ENCODE results near the gene RTP3.
A peak's percentile ranks its signal among the peaks of the same experiment; 100 is the strongest.

Gene RTP3

GRCh38 chr3:46454606-46455005 lies 43.2 kb upstream of the RTP3 start:
- TF ChIP-seq CTCF (IDR thresholded peaks at IDR 0.05), result no peak
- no peaks in the 10 kb centered on the region for H3K9me3 Mint-ChIP-seq
- H3K27me3 Mint-ChIP-seq (ENCODE audit: low read depth, poor library complexity), result peaks cover 22% of the 10 kb centered on the region
- no peaks in the 10 kb centered on the region for H3K4me1 Mint-ChIP-seq
- peak overlapping the region; percentile 64 for H3K27ac Mint-ChIP-seq
- no peak for DNase-seq
- no peaks in the 10 kb centered on the region for H3K36me3 Mint-ChIP-seq (ENCODE audit: low read depth)
- H3K4me3 Mint-ChIP-seq, result no peak overlapping the region

- Mint-ChIP-seq H3K4me1 (no peaks in the 10 kb centered on the region), H3K27ac (no peak overlapping the region), H3K36me3 (ENCODE audit: low read depth) (no peaks in the 10 kb centered on the region), H3K27me3 (ENCODE audit: low read depth, poor library complexity) (peaks cover 29% of the 10 kb centered on the region), H3K4me3 (no peak overlapping the region), H3K9me3 (peaks cover 7% of the 10 kb centered on the region)
- TF ChIP-seq CTCF (IDR thresholded peaks at IDR 0.05), result no peak
- no peak for DNase-seq
Observed at GRCh38 chr3:46455231-46456115, 42.3 kb upstream of the RTP3 start.

- Mint-ChIP-seq H3K9me3 (peaks cover 13% of the 10 kb centered on the region), H3K27ac (no peak overlapping the region), H3K36me3 (ENCODE audit: low read depth) (no peaks in the 10 kb centered on the region), H3K4me1 (no peaks in the 10 kb centered on the region), H3K4me3 (no peak overlapping the region), H3K27me3 (ENCODE audit: low read depth, poor library complexity) (peaks cover 29% of the 10 kb centered on the region)
- TF ChIP-seq CTCF (IDR thresholded peaks at IDR 0.05), result no peak
- DNase-seq, result no peak
Observed at GRCh38 chr3:46456118-46456517, 41.7 kb upstream of the RTP3 start.

- Mint-ChIP-seq H3K27me3 (ENCODE audit: low read depth, poor library complexity) (peaks cover 44% of the 10 kb centered on the region), H3K9me3 (peaks cover 17% of the 10 kb centered on the region), H3K36me3 (ENCODE audit: low read depth) (no peaks in the 10 kb centered on the region), H3K27ac (no peak overlapping the region), H3K4me3 (no peak overlapping the region), H3K4me1 (no peaks in the 10 kb centered on the region)
- TF ChIP-seq CTCF (IDR thresholded peaks at IDR 0.05), result no peak
- DNase-seq, result no peak
Observed at GRCh38 chr3:46460051-46460450, 37.7 kb upstream of the RTP3 start.

- DNase-seq, result no peak
- Mint-ChIP-seq H3K9me3 (peaks cover 17% of the 10 kb centered on the region), H3K27me3 (ENCODE audit: low read depth, poor library complexity) (peaks cover 60% of the 10 kb centered on the region), H3K27ac (no peak overlapping the region), H3K4me3 (no peak overlapping the region), H3K4me1 (no peaks in the 10 kb centered on the region), H3K36me3 (ENCODE audit: low read depth) (no peaks in the 10 kb centered on the region)
- TF ChIP-seq CTCF (IDR thresholded peaks at IDR 0.05), result no peak
Observed at GRCh38 chr3:46462111-46462510, 35.7 kb upstream of the RTP3 start.

- TF ChIP-seq CTCF (IDR thresholded peaks at IDR 0.05), result no peak
- Mint-ChIP-seq H3K4me3 (no peak overlapping the region), H3K4me1 (no peaks in the 10 kb centered on the region), H3K27ac (no peak overlapping the region), H3K27me3 (ENCODE audit: low read depth, poor library complexity) (peaks cover 64% of the 10 kb centered on the region), H3K9me3 (peaks cover 17% of the 10 kb centered on the region), H3K36me3 (ENCODE audit: low read depth) (no peaks in the 10 kb centered on the region)
- DNase-seq, result no peak
Observed at GRCh38 chr3:46462511-46462910, 35.3 kb upstream of the RTP3 start.

Data from nephron progenitor cell (in vitro differentiated cells).